ENCODE measurements around the gene MLH1.

DNA sequence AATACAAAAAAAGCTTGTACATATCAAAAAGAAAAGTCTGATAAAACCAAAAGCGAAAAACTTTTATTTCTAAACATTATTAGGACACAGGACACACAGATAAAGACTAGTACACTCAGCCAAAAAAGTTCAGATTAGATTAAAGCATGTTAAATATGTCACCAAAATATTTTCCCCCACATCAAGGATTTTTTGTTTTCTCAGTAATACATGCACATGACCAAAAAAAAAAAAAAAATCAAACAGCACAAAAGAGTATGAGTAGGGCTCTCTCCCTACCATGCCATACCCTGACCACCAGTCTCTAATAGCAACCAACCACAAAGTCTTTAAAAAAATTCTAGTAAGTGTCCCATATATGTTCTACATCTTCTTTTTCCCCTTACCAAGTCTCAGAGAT lies 103.7 kb downstream of the MLH1 start:
- TF ChIP-seq, protein P1, sequence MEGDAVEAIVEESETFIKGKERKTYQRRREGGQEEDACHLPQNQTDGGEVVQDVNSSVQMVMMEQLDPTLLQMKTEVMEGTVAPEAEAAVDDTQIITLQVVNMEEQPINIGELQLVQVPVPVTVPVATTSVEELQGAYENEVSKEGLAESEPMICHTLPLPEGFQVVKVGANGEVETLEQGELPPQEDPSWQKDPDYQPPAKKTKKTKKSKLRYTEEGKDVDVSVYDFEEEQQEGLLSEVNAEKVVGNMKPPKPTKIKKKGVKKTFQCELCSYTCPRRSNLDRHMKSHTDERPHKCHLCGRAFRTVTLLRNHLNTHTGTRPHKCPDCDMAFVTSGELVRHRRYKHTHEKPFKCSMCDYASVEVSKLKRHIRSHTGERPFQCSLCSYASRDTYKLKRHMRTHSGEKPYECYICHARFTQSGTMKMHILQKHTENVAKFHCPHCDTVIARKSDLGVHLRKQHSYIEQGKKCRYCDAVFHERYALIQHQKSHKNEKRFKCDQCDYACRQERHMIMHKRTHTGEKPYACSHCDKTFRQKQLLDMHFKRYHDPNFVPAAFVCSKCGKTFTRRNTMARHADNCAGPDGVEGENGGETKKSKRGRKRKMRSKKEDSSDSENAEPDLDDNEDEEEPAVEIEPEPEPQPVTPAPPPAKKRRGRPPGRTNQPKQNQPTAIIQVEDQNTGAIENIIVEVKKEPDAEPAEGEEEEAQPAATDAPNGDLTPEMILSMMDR (IDR thresholded peaks at IDR 0.05) = no peak
- TF ChIP-seq POLR2AphosphoS5 (IDR thresholded peaks at IDR 0.05) = no peak
- no peak for TF ChIP-seq EP300 (IDR thresholded peaks at IDR 0.05)
- TF ChIP-seq POLR2A (IDR thresholded peaks at IDR 0.05; ENCODE audit: low read depth) = no peak
